ENCODE measurements around the gene ZNF219.
A peak's percentile ranks its signal among the peaks of the same experiment; 100 is the strongest.

ZNF219 gene

GRCh38 chr14:21072031-21072473, 26.4 kb downstream of the ZNF219 start:
- Histone ChIP-seq H3K36me3 (ENCODE audit: control insufficient read depth in 1 of 2, insufficient read depth in 2 of 2, low read depth in 1 of 2, low read length in 2 of 2) (peaks cover 40 to 43% of the 10 kb centered on the region in 2 experiments), H2BK120ac (ENCODE audit: low read depth, low read length) (no peak overlapping the region), H3K4me2 (ENCODE audit: low read length, poor library complexity, severe bottlenecking) (peak overlapping the region; percentile 91), H3K27ac (ENCODE audit: low read length, poor library complexity, severe bottlenecking) (peak overlapping the region; percentile 100), H4K91ac (ENCODE audit: low read length) (no peak overlapping the region), H3K18ac (ENCODE audit: low read depth in 1 of 2, low read length in 2 of 2) (peak overlapping the region in 1 of 2 experiments; percentile 84), H3K4me1 (ENCODE audit: control insufficient read depth, insufficient read depth, low read depth, low read length) (peaks cover 29% of the 10 kb centered on the region), H3K4me3 (ENCODE audit: insufficient read depth in 1 of 2, low read depth in 1 of 2, low read length in 2 of 2) (peak overlapping the region in 1 of 2 experiments; percentile 92), H3K27me3 (ENCODE audit: control insufficient read depth in 1 of 2, insufficient read depth in 1 of 2, low read length in 2 of 2) (no peaks in the 10 kb centered on the region), H3K14ac (ENCODE audit: low read length in 2 of 2) (no peak overlapping the region), H2BK15ac (ENCODE audit: low read depth, poor library complexity, severe bottlenecking) (no peak overlapping the region), H2BK5ac (ENCODE audit: low read depth, low read length, poor library complexity, severe bottlenecking) (peak overlapping the region; percentile 92), H3K79me1 (replicated peaks; ENCODE audit: low read length, poor library complexity, severe bottlenecking) (peaks cover 43% of the 10 kb centered on the region), H2AFZ (ENCODE audit: low read depth, low read length) (no peak overlapping the region), H3K4ac (ENCODE audit: low read depth in 1 of 2, low read length in 2 of 2) (no peak overlapping the region), H3K9ac (ENCODE audit: low read length) (peak overlapping the region; percentile 88), H3K9me3 (ENCODE audit: control insufficient read depth, low read length) (no peaks in the 10 kb centered on the region), H3K23ac (ENCODE audit: low read length in 2 of 2) (no peak overlapping the region), H2AK5ac (ENCODE audit: low read length, severe bottlenecking) (peak overlapping the region; percentile 76), H2BK12ac (ENCODE audit: low read length in 2 of 2) (no peak overlapping the region), H4K8ac (ENCODE audit: low read length) (no peak overlapping the region)
- WGBS, result 33% methylated on average over 4 of the region's 4 CpGs
- DNase-seq, result peak; percentile 81

DNA sequence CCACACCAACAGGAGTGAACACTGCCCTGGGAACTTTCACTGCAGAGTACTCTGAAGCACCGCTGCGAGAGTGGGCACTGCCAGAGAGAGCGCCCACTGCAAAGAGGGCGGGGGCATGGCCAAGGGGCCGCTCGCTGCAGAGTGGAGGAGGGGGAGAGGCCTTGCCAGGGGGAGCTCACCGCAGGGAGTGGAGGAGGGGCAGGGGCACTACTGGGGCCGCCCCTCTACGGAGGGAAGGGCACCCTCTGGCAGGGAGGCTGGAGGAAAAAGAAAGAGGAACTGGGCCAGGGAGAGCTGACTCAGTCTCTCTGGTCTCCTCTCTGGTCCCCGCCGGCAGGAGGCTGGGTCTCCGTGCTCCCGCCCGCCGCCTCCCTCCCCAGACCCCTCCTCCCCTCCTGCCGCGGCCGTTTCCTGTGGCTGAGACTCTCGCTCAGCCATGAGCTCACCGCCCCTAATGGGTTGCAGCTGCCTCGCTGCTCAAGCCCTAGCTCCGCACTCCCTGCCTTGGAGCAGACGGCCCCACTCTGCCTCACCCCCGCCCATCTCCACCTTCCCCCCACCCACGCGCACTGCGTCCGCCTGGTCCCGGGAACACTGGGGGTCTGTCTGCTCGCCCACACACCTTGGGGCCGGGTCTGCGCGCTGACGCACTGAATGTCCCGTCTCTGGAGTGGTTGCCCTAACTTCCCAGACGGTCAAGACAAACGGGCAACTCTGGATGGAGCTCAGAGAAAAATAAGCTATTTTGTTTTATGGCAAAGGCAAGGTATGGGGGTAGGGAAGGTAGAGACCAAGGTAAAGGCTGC, 27.0 kb downstream of the ZNF219 start:
- Histone ChIP-seq H3K9ac (ENCODE audit: low read length) (peak overlapping the region; percentile 88), H4K8ac (ENCODE audit: low read length) (peak overlapping the region; percentile 90)

DNA sequence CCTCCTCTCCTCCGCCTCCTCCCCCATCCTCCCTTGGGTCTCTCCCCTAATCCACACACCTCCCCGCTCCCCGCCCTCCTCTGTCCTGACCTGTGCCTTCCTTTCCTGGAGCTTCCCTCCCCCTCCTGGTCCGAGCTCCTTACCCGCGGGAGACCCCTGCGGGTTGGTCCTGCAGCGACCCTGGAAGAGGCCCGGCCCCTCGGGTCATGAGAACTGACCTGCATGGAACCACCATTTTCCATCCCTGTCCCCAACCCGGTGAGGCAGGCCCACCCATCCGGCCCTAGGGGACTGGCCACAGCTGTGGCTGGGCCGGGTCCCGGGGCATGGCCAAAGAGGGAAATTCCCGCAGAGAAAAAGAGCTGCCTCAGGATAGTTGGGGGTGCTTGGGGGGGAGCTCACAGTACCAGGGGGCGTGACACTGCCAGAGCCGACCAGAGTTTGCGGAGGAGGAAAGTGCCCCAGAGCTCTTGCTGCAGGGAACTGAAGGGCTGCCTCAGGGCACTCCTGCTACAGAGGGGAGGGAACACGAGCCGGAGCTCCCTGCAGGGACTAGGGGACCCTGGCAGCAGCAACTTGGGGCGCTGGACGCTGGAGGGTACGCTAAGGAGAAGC, 27.7 kb downstream of the ZNF219 start:
- Histone ChIP-seq H3K36me3 (ENCODE audit: control insufficient read depth in 1 of 2, insufficient read depth in 2 of 2, low read depth in 1 of 2, low read length in 2 of 2) (peaks cover 30% of the 10 kb centered on the region in 2 experiments), H3K4ac (ENCODE audit: low read depth in 1 of 2, low read length in 2 of 2) (peak overlapping the region; percentile 79 to 96), H3K9me3 (ENCODE audit: control insufficient read depth, low read length) (no peaks in the 10 kb centered on the region), H3K4me1 (ENCODE audit: control insufficient read depth, insufficient read depth, low read depth, low read length) (peaks cover 29% of the 10 kb centered on the region), H3K27ac (ENCODE audit: low read length, poor library complexity, severe bottlenecking) (peak overlapping the region; percentile 100), H4K8ac (ENCODE audit: low read length) (peak overlapping the region; percentile 90), H2BK12ac (ENCODE audit: low read length in 2 of 2) (peak overlapping the region; percentile 90), H3K9ac (ENCODE audit: low read length) (peak overlapping the region; percentile 88), H2BK5ac (ENCODE audit: low read depth, low read length, poor library complexity, severe bottlenecking) (peak overlapping the region; percentile 91), H3K4me3 (ENCODE audit: insufficient read depth in 1 of 2, low read depth in 1 of 2, low read length in 2 of 2) (peak overlapping the region; percentile 84 to 92), H3K14ac (ENCODE audit: low read length in 2 of 2) (peak overlapping the region in 1 of 2 experiments; percentile 97), H2BK15ac (ENCODE audit: low read depth, poor library complexity, severe bottlenecking) (peak overlapping the region; percentile 95), H3K4me2 (ENCODE audit: low read length, poor library complexity, severe bottlenecking) (peak overlapping the region; percentile 91), H2AK5ac (ENCODE audit: low read length, severe bottlenecking) (peak overlapping the region; percentile 82), H3K79me1 (replicated peaks; ENCODE audit: low read length, poor library complexity, severe bottlenecking) (peaks cover 32% of the 10 kb centered on the region), H2AFZ (ENCODE audit: low read depth, low read length) (peak overlapping the region; percentile 46), H3K23ac (ENCODE audit: low read length in 2 of 2) (peak overlapping the region in 1 of 2 experiments; percentile 57), H3K18ac (ENCODE audit: low read depth in 1 of 2, low read length in 2 of 2) (peak overlapping the region; percentile 90 to 94), H3K27me3 (ENCODE audit: control insufficient read depth in 1 of 2, insufficient read depth in 1 of 2, low read length in 2 of 2) (no peaks in the 10 kb centered on the region), H2BK120ac (ENCODE audit: low read depth, low read length) (peak overlapping the region; percentile 64), H4K91ac (ENCODE audit: low read length) (peak overlapping the region; percentile 86)
- WGBS, result 2% methylated on average over 19 of the region's 23 CpGs
- peak; percentile 75 for DNase-seq

More for the DNA sequence above, 27.0 kb downstream of the ZNF219 start:
- DNase-seq, result peak; percentile 96
- Histone ChIP-seq H3K4me3 (ENCODE audit: insufficient read depth in 1 of 2, low read depth in 1 of 2, low read length in 2 of 2) (peak overlapping the region; percentile 84 to 92), H3K9me3 (ENCODE audit: control insufficient read depth, low read length) (no peaks in the 10 kb centered on the region), H2BK12ac (ENCODE audit: low read length in 2 of 2) (peak overlapping the region; percentile 90), H2AK5ac (ENCODE audit: low read length, severe bottlenecking) (peak overlapping the region; percentile 79), H2AFZ (ENCODE audit: low read depth, low read length) (peak overlapping the region; percentile 46), H3K4me2 (ENCODE audit: low read length, poor library complexity, severe bottlenecking) (peak overlapping the region; percentile 91), H3K4me1 (ENCODE audit: control insufficient read depth, insufficient read depth, low read depth, low read length) (peaks cover 29% of the 10 kb centered on the region), H3K27me3 (ENCODE audit: control insufficient read depth in 1 of 2, insufficient read depth in 1 of 2, low read length in 2 of 2) (no peaks in the 10 kb centered on the region), H2BK120ac (ENCODE audit: low read depth, low read length) (peak overlapping the region; percentile 64), H3K36me3 (ENCODE audit: control insufficient read depth in 1 of 2, insufficient read depth in 2 of 2, low read depth in 1 of 2, low read length in 2 of 2) (peaks cover 35 to 37% of the 10 kb centered on the region in 2 experiments), H2BK15ac (ENCODE audit: low read depth, poor library complexity, severe bottlenecking) (peak overlapping the region; percentile 95), H4K91ac (ENCODE audit: low read length) (peak overlapping the region; percentile 96), H3K27ac (ENCODE audit: low read length, poor library complexity, severe bottlenecking) (peak overlapping the region; percentile 100), H3K79me1 (replicated peaks; ENCODE audit: low read length, poor library complexity, severe bottlenecking) (peaks cover 39% of the 10 kb centered on the region), H3K4ac (ENCODE audit: low read depth in 1 of 2, low read length in 2 of 2) (peak overlapping the region; percentile 84 to 96), H2BK5ac (ENCODE audit: low read depth, low read length, poor library complexity, severe bottlenecking) (peak overlapping the region; percentile 92), H3K18ac (ENCODE audit: low read depth in 1 of 2, low read length in 2 of 2) (peak overlapping the region; percentile 90 to 94), H3K14ac (ENCODE audit: low read length in 2 of 2) (peak overlapping the region in 1 of 2 experiments; percentile 97), H3K23ac (ENCODE audit: low read length in 2 of 2) (peak overlapping the region in 1 of 2 experiments; percentile 81)
- under 1% methylated on average over 35 of the region's 37 CpGs for WGBS
